ENCODE measurements around the gene SURF6.

SURF6 gene

GRCh38 chr9:133341369-133342068 lies 5.5 kb upstream of the SURF6 start:
- H4K20me1 ChIP-seq (ENCODE audit: control insufficient read depth, insufficient read depth, low read depth, low read length): no peaks in the 10 kb centered on the region
- no peak overlapping the region for H3K27ac ChIP-seq (ENCODE audit: low read depth, low read length)
- H3K9me3 ChIP-seq (ENCODE audit: control insufficient read depth, insufficient read depth, low read length): no peaks in the 10 kb centered on the region
- H3F3A ChIP-seq (ENCODE audit: control insufficient read depth, insufficient read depth): peaks cover 16% of the 10 kb centered on the region
- H3K4me1 ChIP-seq (ENCODE audit: control insufficient read depth, low read length): peaks cover 42% of the 10 kb centered on the region
- peaks cover 19% of the 10 kb centered on the region for H3K79me2 ChIP-seq (ENCODE audit: control insufficient read depth, low read length)
- H3K36me3 ChIP-seq (ENCODE audit: control insufficient read depth, low read length): peaks cover 80% of the 10 kb centered on the region
- H3K9me2 ChIP-seq (replicated peaks; ENCODE audit: control insufficient read depth, low read length): no peaks in the 10 kb centered on the region
- TF ChIP-seq CTCF (IDR thresholded peaks at IDR 0.05; ENCODE audit: low read depth, low read length, poor library complexity, severe bottlenecking) (no peak), EZH2phosphoT487 (IDR thresholded peaks at IDR 0.05; ENCODE audit: borderline replicate concordance, low read length) (no peak)
- H3K4me2 ChIP-seq (ENCODE audit: low read length): 0 out of 2 replicates have a peak overlapping the region, but pooled peaks have one; percentile 58
- no peaks in the 10 kb centered on the region for H3K27me3 ChIP-seq (ENCODE audit: control insufficient read depth, low read length)
- H3K4me3 ChIP-seq (ENCODE audit: low read length): no peak overlapping the region

GRCh38 chr9:133340916-133341315 lies 4.9 kb upstream of the SURF6 start:
- H3K27me3 ChIP-seq (ENCODE audit: control insufficient read depth, low read length): no peaks in the 10 kb centered on the region
- peaks cover 13% of the 10 kb centered on the region for H3K79me2 ChIP-seq (ENCODE audit: control insufficient read depth, low read length)
- H3K27ac ChIP-seq (ENCODE audit: low read depth, low read length): no peak overlapping the region
- peaks cover 74% of the 10 kb centered on the region for H3K36me3 ChIP-seq (ENCODE audit: control insufficient read depth, low read length)
- no peaks in the 10 kb centered on the region for H3K9me3 ChIP-seq (ENCODE audit: control insufficient read depth, insufficient read depth, low read length)
- H3K4me2 ChIP-seq (ENCODE audit: low read length): peak overlapping the region; percentile 58
- peak overlapping the region; percentile 37; the same call in 1 of the 2 replicates for H3K4me3 ChIP-seq (ENCODE audit: low read length)
- H4K20me1 ChIP-seq (ENCODE audit: control insufficient read depth, insufficient read depth, low read depth, low read length): no peaks in the 10 kb centered on the region
- H3F3A ChIP-seq (ENCODE audit: control insufficient read depth, insufficient read depth): peaks cover 16% of the 10 kb centered on the region
- H3K9me2 ChIP-seq (replicated peaks; ENCODE audit: control insufficient read depth, low read length): no peaks in the 10 kb centered on the region
- TF ChIP-seq EZH2phosphoT487 (IDR thresholded peaks at IDR 0.05; ENCODE audit: borderline replicate concordance, low read length) (no peak), CTCF (IDR thresholded peaks at IDR 0.05; ENCODE audit: low read depth, low read length, poor library complexity, severe bottlenecking) (no peak)
- H3K4me1 ChIP-seq (ENCODE audit: control insufficient read depth, low read length): peaks cover 41% of the 10 kb centered on the region

DNA sequence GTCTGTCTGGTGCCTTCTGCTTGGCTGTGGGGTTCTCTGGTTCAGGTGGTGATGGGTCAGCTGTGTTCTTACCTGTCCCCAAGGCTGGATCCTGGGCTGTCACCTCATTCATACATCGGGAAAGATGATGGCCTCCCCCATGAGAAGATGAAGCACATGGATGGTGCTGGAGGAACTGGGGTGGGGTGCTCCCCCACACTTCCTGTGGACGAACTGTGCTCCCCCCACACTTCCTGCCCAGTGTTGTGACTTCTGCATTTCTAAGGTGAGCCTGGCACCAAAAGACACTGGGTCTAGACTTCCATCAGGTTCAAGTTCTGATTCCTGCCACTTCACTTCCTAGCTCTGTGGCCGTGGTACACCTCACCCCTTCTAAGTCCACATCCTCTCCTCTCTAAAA lies 4.3 kb upstream of the SURF6 start:
- Histone ChIP-seq H3K9me2 (replicated peaks; ENCODE audit: control insufficient read depth, low read length) (no peaks in the 10 kb centered on the region), H3K27ac (ENCODE audit: low read depth, low read length) (peak overlapping the region; percentile 33; the same call in 1 of the 2 replicates), H3K4me3 (ENCODE audit: low read length) (peak overlapping the region; percentile 37), H3F3A (ENCODE audit: control insufficient read depth, insufficient read depth) (peaks cover 16% of the 10 kb centered on the region), H3K4me1 (ENCODE audit: control insufficient read depth, low read length) (peaks cover 41% of the 10 kb centered on the region), H4K20me1 (ENCODE audit: control insufficient read depth, insufficient read depth, low read depth, low read length) (no peaks in the 10 kb centered on the region; the same call in 1 of the 2 replicates), H3K4me2 (ENCODE audit: low read length) (peak overlapping the region; percentile 58), H3K79me2 (ENCODE audit: control insufficient read depth, low read length) (peaks cover 13% of the 10 kb centered on the region), H3K27me3 (ENCODE audit: control insufficient read depth, low read length) (no peaks in the 10 kb centered on the region), H3K36me3 (ENCODE audit: control insufficient read depth, low read length) (peaks cover 68% of the 10 kb centered on the region), H3K9me3 (ENCODE audit: control insufficient read depth, insufficient read depth, low read length) (no peaks in the 10 kb centered on the region)
- TF ChIP-seq CTCF (IDR thresholded peaks at IDR 0.05; ENCODE audit: low read depth, low read length, poor library complexity, severe bottlenecking) (no peak), EZH2phosphoT487 (IDR thresholded peaks at IDR 0.05; ENCODE audit: borderline replicate concordance, low read length) (no peak)
